ENCODE data around the gene SLC6A6. TPM values are rescaled to one million over a fixed set of nuclear protein-coding genes. Genes with fewer than 3 reads are reported as not detected.

SLC6A6 gene
- total RNA-seq, 4 donors from 2014 or later: 15.0 to 36.2 (median 23.7) TPM

DNA sequence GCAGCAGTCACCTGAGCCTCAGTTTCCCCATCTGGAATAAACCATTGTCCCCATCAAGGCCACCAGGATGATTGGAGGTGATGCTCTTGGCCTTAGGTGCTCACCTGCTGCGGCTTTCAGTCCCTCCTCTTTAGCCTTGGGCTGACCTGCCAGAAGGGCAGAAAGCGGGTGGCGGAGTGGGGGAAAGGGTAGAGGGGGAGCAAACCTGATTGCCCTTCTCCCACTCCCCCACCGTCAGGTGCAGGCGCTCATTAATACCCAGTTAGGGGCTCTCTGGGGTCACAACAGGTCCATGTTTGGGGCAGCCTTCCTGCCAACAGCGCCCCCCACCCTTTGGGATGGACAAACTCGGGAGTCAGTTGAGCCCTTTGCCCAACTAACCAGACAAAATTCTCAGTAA lies 87.2 kb downstream of the SLC6A6 start:
- Histone ChIP-seq H3K36me3 (peaks cover 5 to 45% (median 22%) of the 10 kb centered on the region in 4 donors), H3K27me3 (no peaks in the 10 kb centered on the region), H3K27ac (replicated peaks in 1 of 4) (no peak overlapping the region), H3K9me3 (no peaks in the 10 kb centered on the region), H3K4me1 (peaks cover 9 to 23% (median 15%) of the 10 kb centered on the region in 4 donors), H3K4me3 (no peak overlapping the region)
- WGBS: 97% methylated on average over 7 of the region's 7 CpGs
- TF ChIP-seq EP300 (IDR thresholded peaks at IDR 0.05) (no peak), POLR2AphosphoS5 (IDR thresholded peaks at IDR 0.05) (no peak), POLR2A (IDR thresholded peaks at IDR 0.05; ENCODE audit: low read depth) (no peak)
- TF ChIP-seq, protein P1, sequence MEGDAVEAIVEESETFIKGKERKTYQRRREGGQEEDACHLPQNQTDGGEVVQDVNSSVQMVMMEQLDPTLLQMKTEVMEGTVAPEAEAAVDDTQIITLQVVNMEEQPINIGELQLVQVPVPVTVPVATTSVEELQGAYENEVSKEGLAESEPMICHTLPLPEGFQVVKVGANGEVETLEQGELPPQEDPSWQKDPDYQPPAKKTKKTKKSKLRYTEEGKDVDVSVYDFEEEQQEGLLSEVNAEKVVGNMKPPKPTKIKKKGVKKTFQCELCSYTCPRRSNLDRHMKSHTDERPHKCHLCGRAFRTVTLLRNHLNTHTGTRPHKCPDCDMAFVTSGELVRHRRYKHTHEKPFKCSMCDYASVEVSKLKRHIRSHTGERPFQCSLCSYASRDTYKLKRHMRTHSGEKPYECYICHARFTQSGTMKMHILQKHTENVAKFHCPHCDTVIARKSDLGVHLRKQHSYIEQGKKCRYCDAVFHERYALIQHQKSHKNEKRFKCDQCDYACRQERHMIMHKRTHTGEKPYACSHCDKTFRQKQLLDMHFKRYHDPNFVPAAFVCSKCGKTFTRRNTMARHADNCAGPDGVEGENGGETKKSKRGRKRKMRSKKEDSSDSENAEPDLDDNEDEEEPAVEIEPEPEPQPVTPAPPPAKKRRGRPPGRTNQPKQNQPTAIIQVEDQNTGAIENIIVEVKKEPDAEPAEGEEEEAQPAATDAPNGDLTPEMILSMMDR (IDR thresholded peaks at IDR 0.05): no peak
- intact Hi-C loops (cut with DNase I): no loop called here
- no peak for DNase-seq (ENCODE audit: extremely low spot score)

DNA sequence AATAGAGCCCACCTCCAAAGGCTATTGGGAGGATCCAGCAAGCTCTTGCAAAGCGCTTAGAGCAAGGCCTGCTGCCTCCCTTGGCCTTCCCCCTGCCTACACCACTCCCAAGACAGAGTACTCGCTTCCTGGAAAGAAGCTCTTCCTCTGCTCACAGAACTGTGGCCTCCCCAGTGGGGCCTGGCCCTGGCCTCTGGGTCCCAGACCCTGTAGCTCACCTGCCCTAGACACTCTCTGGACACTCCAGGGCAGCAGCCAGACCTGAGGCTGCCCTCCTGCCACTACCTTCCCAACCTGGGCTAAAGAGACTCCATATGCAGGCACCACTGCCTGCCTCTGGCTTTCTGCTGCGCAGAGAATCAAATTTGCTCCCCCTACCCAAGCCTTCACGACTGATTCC lies 87.8 kb downstream of the SLC6A6 start:
- H3K4me3 ChIP-seq: no peak overlapping the region
- no peaks in the 10 kb centered on the region for H3K27me3 ChIP-seq
- H3K9me3 ChIP-seq: no peaks in the 10 kb centered on the region
- no peak overlapping the region for H3K27ac ChIP-seq (replicated peaks in 1 of 4)
- intact Hi-C loops (cut with DNase I): no loop called here
- 91% methylated on average over 3 of the region's 4 CpGs for WGBS
- H3K4me1 ChIP-seq: peaks cover 9 to 23% (median 15%) of the 10 kb centered on the region in 4 donors
- H3K36me3 ChIP-seq: peaks cover 5 to 45% (median 18%) of the 10 kb centered on the region in 4 donors
- TF ChIP-seq EP300 (IDR thresholded peaks at IDR 0.05) (no peak), POLR2AphosphoS5 (IDR thresholded peaks at IDR 0.05) (no peak), POLR2A (IDR thresholded peaks at IDR 0.05; ENCODE audit: low read depth) (no peak)
- TF ChIP-seq, protein P1 (IDR thresholded peaks at IDR 0.05): no peak
- DNase-seq (ENCODE audit: extremely low spot score): no peak

DNA sequence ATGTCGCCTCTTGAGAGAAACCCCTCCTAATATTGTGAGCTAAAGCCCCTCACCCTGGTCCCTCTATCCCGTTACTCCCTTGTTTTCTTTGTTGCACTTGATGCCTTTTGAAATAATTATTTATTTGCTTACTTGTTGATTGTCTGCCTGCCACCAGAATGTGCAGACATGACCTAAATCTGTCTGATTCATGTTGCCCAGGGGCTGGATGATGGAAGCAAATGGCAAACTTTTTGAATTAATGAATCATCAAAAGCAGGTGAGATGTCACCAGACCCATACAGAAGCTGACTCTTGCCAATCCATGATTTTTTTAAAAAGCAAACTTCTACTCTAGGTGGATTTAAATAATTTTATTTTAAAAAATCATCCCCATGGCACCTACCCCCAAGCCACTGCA lies 88.4 kb downstream of the SLC6A6 start:
- H3K36me3 ChIP-seq: peaks cover 0 to 45% (median 13%) of the 10 kb centered on the region in 4 donors
- 100% methylated on average over 2 of the region's 2 CpGs for WGBS
- H3K27ac ChIP-seq (replicated peaks in 1 of 4): no peak overlapping the region
- H3K4me3 ChIP-seq: no peak overlapping the region
- no peaks in the 10 kb centered on the region for H3K9me3 ChIP-seq
- intact Hi-C loops (cut with DNase I): no loop called here
- TF ChIP-seq EP300 (IDR thresholded peaks at IDR 0.05) (no peak), POLR2AphosphoS5 (IDR thresholded peaks at IDR 0.05) (no peak)
- TF ChIP-seq, protein P1 (IDR thresholded peaks at IDR 0.05): no peak
- DNase-seq (ENCODE audit: extremely low spot score): no peak
- H3K4me1 ChIP-seq: peaks cover 9 to 23% (median 15%) of the 10 kb centered on the region in 4 donors
- H3K27me3 ChIP-seq: no peaks in the 10 kb centered on the region

DNA sequence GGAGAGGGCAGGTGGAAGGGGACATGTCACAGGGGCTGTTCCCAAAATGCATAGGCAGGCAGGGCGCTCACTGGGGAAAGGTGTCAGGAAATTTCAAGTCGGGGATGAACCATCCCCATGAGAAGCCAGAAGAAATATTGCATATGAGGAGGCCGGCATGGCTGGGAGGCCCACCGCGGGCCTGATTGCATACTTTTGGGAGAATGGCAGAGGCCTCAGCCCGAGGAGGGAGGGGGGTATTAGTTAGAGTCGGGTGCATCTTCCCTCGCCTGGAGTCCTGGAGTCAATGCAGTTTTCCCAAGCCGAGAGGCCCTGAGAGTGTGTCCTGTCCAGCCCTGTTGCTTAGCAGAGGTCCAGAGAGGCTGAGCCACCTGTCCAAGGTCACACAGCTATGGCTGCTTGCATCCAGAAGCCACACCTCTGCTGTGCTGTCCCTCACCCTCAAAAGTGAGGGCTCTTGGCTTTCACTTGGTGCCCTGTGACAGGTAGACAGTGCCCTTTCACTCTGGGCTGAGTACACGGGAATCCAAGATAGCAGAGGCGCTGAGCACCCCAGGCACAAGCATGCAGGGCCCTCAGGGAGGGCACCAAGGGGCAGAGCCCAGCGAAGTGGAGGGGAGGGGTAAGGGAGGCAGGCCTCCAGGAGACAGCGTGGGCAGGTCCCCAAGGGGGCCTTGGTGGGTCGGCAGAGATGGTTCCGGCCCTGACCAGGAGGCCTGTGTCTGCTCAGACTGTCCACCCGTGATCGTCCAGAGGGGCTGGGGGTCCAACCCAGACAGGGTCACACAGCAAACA lies 89.2 kb downstream of the SLC6A6 start:
- Histone ChIP-seq H3K4me3 (no peak overlapping the region), H3K9me3 (no peaks in the 10 kb centered on the region), H3K27me3 (no peaks in the 10 kb centered on the region), H3K36me3 (peaks cover 0 to 47% (median 7%) of the 10 kb centered on the region in 4 donors), H3K4me1 (peaks cover 9 to 23% (median 15%) of the 10 kb centered on the region in 4 donors), H3K27ac (replicated peaks in 1 of 4) (no peak overlapping the region)
- 92% methylated on average over 14 of the region's 17 CpGs for WGBS
- DNase-seq (ENCODE audit: extremely low spot score): no peak
- TF ChIP-seq, protein P1 (IDR thresholded peaks at IDR 0.05): no peak
- no peak for TF ChIP-seq POLR2AphosphoS5 (IDR thresholded peaks at IDR 0.05)
- no peak for TF ChIP-seq EP300 (IDR thresholded peaks at IDR 0.05)
- TF ChIP-seq POLR2A (IDR thresholded peaks at IDR 0.05; ENCODE audit: low read depth): no peak
- intact Hi-C loops (cut with DNase I): no loop called here
